ENCODE data around the gene ZNF664.

Gene ZNF664

DNA sequence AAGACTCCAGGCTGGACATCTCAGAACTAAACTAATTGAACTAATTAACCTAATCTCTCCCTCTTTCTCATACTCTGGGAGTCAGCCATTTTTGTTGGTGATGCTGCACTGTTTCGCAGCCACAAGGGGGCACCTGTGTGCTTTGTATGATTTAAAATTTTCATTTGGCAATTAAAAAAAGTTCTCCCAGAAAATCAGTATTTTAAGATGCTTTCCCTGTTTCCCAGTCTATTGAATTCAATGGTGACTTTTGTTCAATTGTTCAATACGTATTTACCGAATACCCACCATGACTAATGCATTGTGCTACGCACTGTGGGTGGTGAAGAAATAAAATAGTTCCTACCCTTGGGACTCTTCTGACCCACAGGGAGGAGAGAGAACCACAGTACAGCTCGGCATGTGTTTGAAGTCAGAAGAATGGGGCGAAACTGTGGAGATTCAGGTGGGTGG is 63.7 kb downstream of the ZNF664 start:
- DNase-seq (ENCODE audit: low read depth) = peak; percentile 42
- TF ChIP-seq, protein P1, sequence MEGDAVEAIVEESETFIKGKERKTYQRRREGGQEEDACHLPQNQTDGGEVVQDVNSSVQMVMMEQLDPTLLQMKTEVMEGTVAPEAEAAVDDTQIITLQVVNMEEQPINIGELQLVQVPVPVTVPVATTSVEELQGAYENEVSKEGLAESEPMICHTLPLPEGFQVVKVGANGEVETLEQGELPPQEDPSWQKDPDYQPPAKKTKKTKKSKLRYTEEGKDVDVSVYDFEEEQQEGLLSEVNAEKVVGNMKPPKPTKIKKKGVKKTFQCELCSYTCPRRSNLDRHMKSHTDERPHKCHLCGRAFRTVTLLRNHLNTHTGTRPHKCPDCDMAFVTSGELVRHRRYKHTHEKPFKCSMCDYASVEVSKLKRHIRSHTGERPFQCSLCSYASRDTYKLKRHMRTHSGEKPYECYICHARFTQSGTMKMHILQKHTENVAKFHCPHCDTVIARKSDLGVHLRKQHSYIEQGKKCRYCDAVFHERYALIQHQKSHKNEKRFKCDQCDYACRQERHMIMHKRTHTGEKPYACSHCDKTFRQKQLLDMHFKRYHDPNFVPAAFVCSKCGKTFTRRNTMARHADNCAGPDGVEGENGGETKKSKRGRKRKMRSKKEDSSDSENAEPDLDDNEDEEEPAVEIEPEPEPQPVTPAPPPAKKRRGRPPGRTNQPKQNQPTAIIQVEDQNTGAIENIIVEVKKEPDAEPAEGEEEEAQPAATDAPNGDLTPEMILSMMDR (IDR thresholded peaks at IDR 0.05; ENCODE audit: insufficient read depth, low read depth, low read length, missing control alignments) = peak; percentile 94
- H3K4me3 ChIP-seq (ENCODE audit: low read length) = no peak overlapping the region

DNA sequence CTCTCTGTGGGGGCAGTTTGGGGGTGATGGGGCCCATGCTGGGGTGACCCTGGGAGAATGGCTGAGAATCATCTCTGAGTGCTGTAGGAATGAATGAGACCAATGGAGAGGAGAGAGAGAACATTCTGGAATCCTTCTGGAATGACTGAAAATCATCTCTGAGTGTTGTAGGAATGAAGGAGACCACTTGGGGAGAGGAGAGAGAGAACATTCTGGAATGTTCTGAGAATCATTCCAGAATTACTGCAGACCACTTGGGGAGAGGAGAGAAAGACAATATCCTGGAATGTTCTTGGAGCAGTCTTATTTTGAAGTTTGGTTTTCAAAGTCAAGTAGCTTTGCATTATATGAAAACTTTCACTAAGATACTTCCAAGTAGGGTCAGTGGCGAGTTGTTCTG is 64.3 kb downstream of the ZNF664 start:
- no peak overlapping the region for H3K4me3 ChIP-seq (ENCODE audit: low read length)
- DNase-seq (ENCODE audit: low read depth) = no peak
- TF ChIP-seq, protein P1 (IDR thresholded peaks at IDR 0.05; ENCODE audit: insufficient read depth, low read depth, low read length, missing control alignments) = no peak

DNA sequence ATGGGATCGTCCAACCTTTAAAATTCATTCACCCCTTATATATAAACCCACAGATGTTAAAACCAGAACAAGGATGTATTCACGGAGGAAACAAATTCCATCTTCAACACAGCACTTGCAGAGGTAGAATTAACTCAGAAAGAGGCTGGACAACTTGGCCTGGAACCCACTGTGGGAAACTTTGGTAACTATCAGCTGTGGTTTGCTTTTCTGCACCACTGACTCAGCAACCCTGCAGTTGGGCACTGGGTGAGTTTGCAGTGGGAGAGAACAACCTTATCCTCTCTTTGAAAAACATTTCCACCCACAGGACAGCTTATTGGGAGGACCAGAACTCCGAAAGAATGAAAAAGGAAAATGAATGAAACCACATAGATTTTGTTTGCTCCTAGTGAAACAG is 66.3 kb downstream of the ZNF664 start:
- TF ChIP-seq, protein P1 (IDR thresholded peaks at IDR 0.05; ENCODE audit: insufficient read depth, low read depth, low read length, missing control alignments) = no peak
- DNase-seq (ENCODE audit: low read depth) = no peak
- H3K4me3 ChIP-seq (ENCODE audit: low read length) = no peak overlapping the region

DNA sequence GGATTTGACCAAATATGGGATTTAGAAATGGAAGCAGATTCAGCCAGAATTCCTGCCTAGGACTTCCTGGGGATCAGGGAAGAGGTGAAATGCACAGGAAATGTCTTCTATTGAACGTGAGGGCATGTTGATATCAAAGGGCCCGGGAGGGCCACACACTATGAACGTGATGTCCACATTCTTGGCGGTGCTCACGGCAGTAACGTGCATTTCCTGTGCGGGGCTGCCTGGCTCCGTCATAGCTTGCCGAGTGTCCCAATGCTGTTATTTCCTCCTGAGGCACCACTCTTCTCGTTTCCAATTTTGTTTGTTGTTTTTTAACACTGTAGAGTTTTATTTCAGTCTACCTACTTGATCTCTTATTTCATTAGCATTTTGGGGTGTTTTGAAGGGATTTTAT is 67.3 kb downstream of the ZNF664 start:
- no peak overlapping the region for H3K4me3 ChIP-seq (ENCODE audit: low read length)
- DNase-seq (ENCODE audit: low read depth) = peak; percentile 33
- TF ChIP-seq, protein P1 (IDR thresholded peaks at IDR 0.05; ENCODE audit: insufficient read depth, low read depth, low read length, missing control alignments) = no peak

DNA sequence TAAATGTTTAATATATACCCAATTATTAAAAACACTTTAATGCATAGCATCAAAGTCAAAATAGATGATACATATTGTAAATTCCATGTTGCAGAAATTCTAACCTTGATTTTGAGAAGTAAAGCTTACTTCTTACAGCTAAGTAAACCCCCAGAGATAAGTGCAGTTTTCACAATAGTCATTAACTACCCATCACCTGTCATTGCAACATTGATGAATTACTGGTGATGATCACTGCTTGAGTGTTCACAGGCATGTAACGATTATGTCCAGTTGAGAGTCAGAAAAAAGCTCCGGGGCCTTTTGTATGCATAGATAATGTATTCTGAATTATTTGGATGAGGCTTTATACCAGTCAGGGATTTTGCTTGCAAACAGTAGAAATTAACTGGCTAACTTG is 67.7 kb downstream of the ZNF664 start:
- no peak overlapping the region for H3K4me3 ChIP-seq (ENCODE audit: low read length)
- no peak for DNase-seq (ENCODE audit: low read depth)
- TF ChIP-seq, protein P1 (IDR thresholded peaks at IDR 0.05; ENCODE audit: insufficient read depth, low read depth, low read length, missing control alignments) = no peak

DNA sequence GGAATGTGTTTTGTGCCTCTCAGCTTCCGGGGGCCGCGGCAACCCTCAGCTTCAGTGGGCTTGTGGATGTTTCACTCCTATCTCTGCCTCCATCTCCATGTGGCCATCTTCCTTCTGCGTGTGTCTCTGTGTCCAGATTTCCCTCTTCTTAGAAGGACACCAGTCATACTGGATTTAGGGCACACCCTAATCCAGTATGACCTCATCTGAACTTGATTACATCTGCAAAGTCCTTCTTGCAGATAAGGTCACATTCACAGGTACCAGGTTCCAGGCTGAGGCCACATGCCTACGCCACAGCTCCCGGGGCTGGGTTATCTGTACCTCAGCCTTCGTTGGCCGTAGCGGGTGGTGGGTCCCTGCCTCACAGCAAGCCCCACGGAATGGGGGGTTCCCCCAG is 68.9 kb downstream of the ZNF664 start:
- H3K4me3 ChIP-seq (ENCODE audit: low read length) = no peak overlapping the region
- no peak for DNase-seq (ENCODE audit: low read depth)
- TF ChIP-seq, protein P1 (IDR thresholded peaks at IDR 0.05; ENCODE audit: insufficient read depth, low read depth, low read length, missing control alignments) = no peak

DNA sequence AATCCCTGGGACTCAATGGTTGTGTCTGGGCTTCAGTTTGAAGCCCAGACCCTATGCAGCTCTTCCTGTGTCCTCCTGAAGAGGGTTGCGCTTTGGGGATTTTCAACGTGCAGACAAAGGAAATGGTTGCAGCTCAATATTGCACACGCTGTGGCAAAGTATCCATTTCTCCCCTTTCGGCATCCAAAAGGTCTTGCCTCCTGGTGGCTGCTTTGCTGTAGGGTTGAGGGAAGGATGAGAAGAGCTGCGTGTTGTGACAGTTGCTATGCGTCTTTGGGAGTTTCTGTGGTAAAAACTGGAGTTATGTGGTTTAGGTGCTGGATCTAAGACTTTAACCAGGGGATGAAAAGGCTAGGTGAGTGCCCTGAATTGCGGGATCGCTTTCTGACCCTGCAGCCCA is 71.0 kb downstream of the ZNF664 start:
- DNase-seq (ENCODE audit: low read depth) = no peak
- TF ChIP-seq, protein P1 (IDR thresholded peaks at IDR 0.05; ENCODE audit: insufficient read depth, low read depth, low read length, missing control alignments) = no peak
- no peak overlapping the region for H3K4me3 ChIP-seq (ENCODE audit: low read length)

All from epithelial cell of esophagus (primary cell).